PC-9 (cell line): ENCODE results near the gene TNNI3K.

Experiments
- EZH2 ChIP-seq: fragments of 200-600 bp; sonication (generic); IDR thresholded peaks from 2 replicates; pipeline ENCODE4 v1.8.0; 2017; ENCODE audit warnings: antibody characterized with exemption, low read depth
- TF ChIP-seq, protein P1 (sequence below): fragments of 200-600 bp; sonication (generic); conservative IDR thresholded peaks from 2 replicates; pipeline ENCODE4 v1.6.1; 2017; ENCODE audit warnings: mixed run types, antibody characterized with exemption, mild to moderate bottlenecking, moderate library complexity

DNA sequence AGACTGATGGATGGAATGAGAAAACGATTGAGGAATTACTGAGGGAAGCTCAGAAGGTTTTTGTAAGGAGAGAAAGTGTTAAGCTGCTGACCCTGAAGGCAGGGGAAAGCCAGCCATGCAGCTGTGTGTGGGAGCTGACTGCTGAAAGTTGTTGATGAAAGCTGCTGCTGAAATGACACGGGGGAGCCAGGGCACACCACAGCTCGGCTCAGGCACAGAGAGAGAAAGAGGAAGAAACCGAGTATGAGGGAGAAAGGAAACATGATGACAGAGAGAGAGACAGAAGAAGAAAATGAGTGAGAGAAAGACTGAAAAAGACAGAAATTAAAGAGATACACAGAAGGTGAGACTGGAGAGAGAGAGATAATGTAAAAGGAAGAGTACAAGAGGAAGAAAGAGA, 161.7 kb downstream of the TNNI3K start:
- TF ChIP-seq, protein P1, sequence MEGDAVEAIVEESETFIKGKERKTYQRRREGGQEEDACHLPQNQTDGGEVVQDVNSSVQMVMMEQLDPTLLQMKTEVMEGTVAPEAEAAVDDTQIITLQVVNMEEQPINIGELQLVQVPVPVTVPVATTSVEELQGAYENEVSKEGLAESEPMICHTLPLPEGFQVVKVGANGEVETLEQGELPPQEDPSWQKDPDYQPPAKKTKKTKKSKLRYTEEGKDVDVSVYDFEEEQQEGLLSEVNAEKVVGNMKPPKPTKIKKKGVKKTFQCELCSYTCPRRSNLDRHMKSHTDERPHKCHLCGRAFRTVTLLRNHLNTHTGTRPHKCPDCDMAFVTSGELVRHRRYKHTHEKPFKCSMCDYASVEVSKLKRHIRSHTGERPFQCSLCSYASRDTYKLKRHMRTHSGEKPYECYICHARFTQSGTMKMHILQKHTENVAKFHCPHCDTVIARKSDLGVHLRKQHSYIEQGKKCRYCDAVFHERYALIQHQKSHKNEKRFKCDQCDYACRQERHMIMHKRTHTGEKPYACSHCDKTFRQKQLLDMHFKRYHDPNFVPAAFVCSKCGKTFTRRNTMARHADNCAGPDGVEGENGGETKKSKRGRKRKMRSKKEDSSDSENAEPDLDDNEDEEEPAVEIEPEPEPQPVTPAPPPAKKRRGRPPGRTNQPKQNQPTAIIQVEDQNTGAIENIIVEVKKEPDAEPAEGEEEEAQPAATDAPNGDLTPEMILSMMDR = no peak
- no peak for TF ChIP-seq EZH2
